ENCODE measurements around the gene DTX3L. TPM values are rescaled to one million over a fixed set of nuclear protein-coding genes. Genes with fewer than 3 reads are reported as not detected.

Gene DTX3L
- total and polyA plus RNA-seq, 2 of the 13 experiments (the other 11 are each of a cell fraction or from before 2014, with no cell fraction given) = 2.5 to 10.9 TPM

DNA sequence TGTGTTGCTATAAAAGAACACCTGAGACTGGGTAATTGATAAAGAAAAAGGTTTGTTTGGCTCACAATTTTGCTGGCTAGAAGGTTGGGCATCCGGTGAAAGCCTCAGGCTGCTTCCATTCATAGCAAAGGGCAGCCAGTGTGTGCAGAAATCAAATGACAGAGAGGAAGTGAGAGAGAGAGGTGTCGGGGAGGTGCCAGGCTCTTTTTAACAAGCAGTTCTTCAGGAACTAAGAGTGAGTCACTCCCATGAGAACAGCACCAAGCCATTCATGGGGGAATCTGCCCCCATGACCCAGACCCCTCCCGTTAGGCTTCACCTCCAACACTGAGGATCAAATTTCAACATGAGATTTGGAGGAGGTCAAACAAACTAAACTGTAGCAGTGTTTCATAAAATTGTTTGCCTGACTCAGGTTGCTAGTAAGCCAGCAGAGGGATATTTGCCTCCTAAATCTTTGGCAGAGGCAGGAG, 8.8 kb downstream of the DTX3L start (continued):
- TF ChIP-seq ZNF724P (CRISPR knock-in tag; IDR thresholded peaks at IDR 0.05; ENCODE audit: borderline replicate concordance) (no peak), ZBTB33 (CRISPR knock-in tag; IDR thresholded peaks at IDR 0.05) (no peak), SETDB1 (CRISPR knock-in tag; IDR thresholded peaks at IDR 0.05; ENCODE audit: borderline replicate concordance) (no peak), GLI4 (CRISPR knock-in tag; IDR thresholded peaks at IDR 0.05; ENCODE audit: borderline replicate concordance) (no peak), FOXM1 (CRISPR knock-in tag; IDR thresholded peaks at IDR 0.05) (no peak), PHB2 (IDR thresholded peaks at IDR 0.05; ENCODE audit: partially characterized antibody) (no peak), YEATS4 (CRISPR knock-in tag; IDR thresholded peaks at IDR 0.05; ENCODE audit: borderline replicate concordance) (no peak), ZFP37 (CRISPR knock-in tag; IDR thresholded peaks at IDR 0.05; ENCODE audit: borderline replicate concordance) (no peak), ZNF207 (IDR thresholded peaks at IDR 0.05; ENCODE audit: borderline replicate concordance) (no peak), ZFX (CRISPR knock-in tag; IDR thresholded peaks at IDR 0.05; ENCODE audit: low read depth) (no peak), MXI1 (IDR thresholded peaks at IDR 0.05; ENCODE audit: borderline replicate concordance, low read depth, low read length) (peak; percentile 27; the same call in 1 of the 3 replicates), HINFP (CRISPR knock-in tag; IDR thresholded peaks at IDR 0.05; ENCODE audit: low read depth) (no peak), POLR2AphosphoS2 (IDR thresholded peaks at IDR 0.05; ENCODE audit: low read depth, low read length) (no peak), MIER3 (CRISPR knock-in tag; IDR thresholded peaks at IDR 0.05; ENCODE audit: borderline replicate concordance) (no peak), ZSCAN29 (CRISPR knock-in tag; conservative IDR thresholded peaks at IDR 0.05) (no peak), NONO (IDR thresholded peaks at IDR 0.05) (no peak), NONO (CRISPR knock-in tag; conservative IDR thresholded peaks at IDR 0.05) (no peak), MED1 (CRISPR knock-in tag; IDR thresholded peaks at IDR 0.05) (no peak; the same call in 1 of the 2 replicates), ZNF441 (CRISPR knock-in tag; IDR thresholded peaks at IDR 0.05; ENCODE audit: borderline replicate concordance) (no peak), ELF1 (CRISPR knock-in tag; IDR thresholded peaks at IDR 0.05) (0 out of 2 replicates have a peak, but pooled peaks have one; percentile 34)
- TF ChIP-seq, protein P1, sequence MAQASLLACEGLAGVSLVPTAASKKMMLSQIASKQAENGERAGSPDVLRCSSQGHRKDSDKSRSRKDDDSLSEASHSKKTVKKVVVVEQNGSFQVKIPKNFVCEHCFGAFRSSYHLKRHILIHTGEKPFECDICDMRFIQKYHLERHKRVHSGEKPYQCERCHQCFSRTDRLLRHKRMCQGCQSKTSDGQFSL (CRISPR knock-in tag; IDR thresholded peaks at IDR 0.05) = no peak
- TF ChIP-seq, protein P2, sequence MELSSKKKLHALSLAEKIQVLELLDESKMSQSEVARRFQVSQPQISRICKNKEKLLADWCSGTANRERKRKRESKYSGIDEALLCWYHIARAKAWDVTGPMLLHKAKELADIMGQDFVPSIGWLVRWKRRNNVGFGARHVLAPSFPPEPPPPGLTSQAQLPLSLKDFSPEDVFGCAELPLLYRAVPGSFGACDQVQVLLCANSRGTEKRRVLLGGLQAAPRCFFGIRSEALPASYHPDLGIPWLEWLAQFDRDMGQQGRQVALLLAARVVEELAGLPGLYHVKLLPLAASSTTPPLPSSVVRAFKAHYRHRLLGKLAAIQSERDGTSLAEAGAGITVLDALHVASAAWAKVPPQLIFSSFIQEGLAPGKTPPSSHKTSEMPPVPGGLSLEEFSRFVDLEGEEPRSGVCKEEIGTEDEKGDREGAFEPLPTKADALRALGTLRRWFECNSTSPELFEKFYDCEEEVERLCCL (CRISPR knock-in tag; IDR thresholded peaks at IDR 0.05; ENCODE audit: borderline replicate concordance) = no peak
- TF ChIP-seq, protein P3, sequence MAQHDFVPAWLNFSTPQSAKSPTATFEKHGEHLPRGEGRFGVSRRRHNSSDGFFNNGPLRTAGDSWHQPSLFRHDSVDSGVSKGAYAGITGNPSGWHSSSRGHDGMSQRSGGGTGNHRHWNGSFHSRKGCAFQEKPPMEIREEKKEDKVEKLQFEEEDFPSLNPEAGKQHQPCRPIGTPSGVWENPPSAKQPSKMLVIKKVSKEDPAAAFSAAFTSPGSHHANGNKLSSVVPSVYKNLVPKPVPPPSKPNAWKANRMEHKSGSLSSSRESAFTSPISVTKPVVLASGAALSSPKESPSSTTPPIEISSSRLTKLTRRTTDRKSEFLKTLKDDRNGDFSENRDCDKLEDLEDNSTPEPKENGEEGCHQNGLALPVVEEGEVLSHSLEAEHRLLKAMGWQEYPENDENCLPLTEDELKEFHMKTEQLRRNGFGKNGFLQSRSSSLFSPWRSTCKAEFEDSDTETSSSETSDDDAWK (CRISPR knock-in tag; IDR thresholded peaks at IDR 0.05) = no peak
- TF ChIP-seq, protein P4, sequence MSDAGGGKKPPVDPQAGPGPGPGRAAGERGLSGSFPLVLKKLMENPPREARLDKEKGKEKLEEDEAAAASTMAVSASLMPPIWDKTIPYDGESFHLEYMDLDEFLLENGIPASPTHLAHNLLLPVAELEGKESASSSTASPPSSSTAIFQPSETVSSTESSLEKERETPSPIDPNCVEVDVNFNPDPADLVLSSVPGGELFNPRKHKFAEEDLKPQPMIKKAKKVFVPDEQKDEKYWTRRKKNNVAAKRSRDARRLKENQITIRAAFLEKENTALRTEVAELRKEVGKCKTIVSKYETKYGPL (CRISPR knock-in tag; IDR thresholded peaks at IDR 0.05) = no peak

Measured in HepG2 (cell line).